K562 (cell line): ENCODE results near the gene PPP3CA. TPM values are rescaled to one million over a fixed set of nuclear protein-coding genes. Genes with fewer than 3 reads are reported as not detected.

Source experiments
- DLX4 ChIP-seq: fragments of 250-450 bp; sonication (Bioruptor Pico); IDR thresholded peaks from 2 replicates; pipeline ENCODE4 v1.6.1; 2021; ENCODE audit warnings: mild to moderate bottlenecking
- JUNB ChIP-seq: fragments of 450-650 bp; formaldehyde crosslinking; conservative IDR thresholded peaks from 2 replicates; pipeline ENCODE4 v1.4.0; 2020; ENCODE audit warnings: mild to moderate bottlenecking
- PBX2 ChIP-seq, 2 experiments: IDR thresholded peaks in 1 of 2; conservative IDR thresholded peaks in 1 of 2; 2 replicates each; pipeline ENCODE4 v1.6.1; 2016; ENCODE audit warnings: low read depth in 2 of 2, mild to moderate bottlenecking in 1 of 2, missing compliant biosample characterization in 1 of 2, missing genetic modification characterization in 1 of 2, moderate library complexity in 1 of 2
- TAF9B ChIP-seq: fragments of 450-650 bp; IDR thresholded peaks from 2 replicates; pipeline ENCODE4 v1.6.1; 2018; ENCODE audit warnings: mild to moderate bottlenecking; ENCODE audit not compliant: partially characterized antibody
- polyA plus RNA-seq, 8 experiments: library from polyadenylated mRNA; depleted of rRNA in 4 of 8; stranded (reverse) in 5 of 8; unstranded in 3 of 8; fragments of >200 nt; fragmentation: Nextera tagmentation in 2 of 8; fragmentation: Illumina TruSeq in 1 of 8; extraction: Ambion mirVana in 2 of 8; extraction: Trizol in 1 of 8; gene quantifications; 2 replicates each; pipeline versions ENCODE4 v1.2.1 to v1.2.3, GENCODE V29; 2011 to 2014; ENCODE audit warnings: inconsistent platforms in 1 of 8, missing spikeins in 1 of 8
- total RNA-seq, 7 experiments: library from RNA; depleted of rRNA in 6 of 7; stranded (reverse); fragments of >200 nt in 6 of 7; fragmentation: Illumina TruSeq in 2 of 7; extraction: Trizol in 2 of 7; gene quantifications; 2 replicates each; pipeline versions ENCODE4 v1.2.1 to v1.2.3, GENCODE V29; 2011 to 2021; ENCODE audit warnings: low replicate concordance in 1 of 7
- TF ChIP-seq, protein P1 (sequence below): fragments of 450-650 bp; formaldehyde crosslinking; IDR thresholded peaks from 2 replicates; pipeline ENCODE4 v1.4.0; 2020; ENCODE audit warnings: mild to moderate bottlenecking, mixed read lengths
- TF ChIP-seq, protein P2 (sequence below): IDR thresholded peaks from 2 replicates; pipeline ENCODE4 v1.6.1; 2016; ENCODE audit warnings: missing genetic modification characterization, missing compliant biosample characterization
- TF ChIP-seq, protein P3 (sequence below): fragments of 450-650 bp; conservative IDR thresholded peaks from 2 replicates; pipeline ENCODE4 v1.6.1; 2016; ENCODE audit warnings: missing genetic modification characterization, low read depth, mild to moderate bottlenecking, missing compliant biosample characterization, moderate library complexity

The PPP3CA gene
- total and polyA plus RNA-seq, 9 of the 15 experiments (the other 6 are each of a cell fraction or from before 2014, with no cell fraction given), result 0.94 to 3.2 (median 1.6) TPM

GRCh38 chr4:101348995-101349800, 1.9 kb upstream of the PPP3CA start (continued):
- TF ChIP-seq, protein P1, sequence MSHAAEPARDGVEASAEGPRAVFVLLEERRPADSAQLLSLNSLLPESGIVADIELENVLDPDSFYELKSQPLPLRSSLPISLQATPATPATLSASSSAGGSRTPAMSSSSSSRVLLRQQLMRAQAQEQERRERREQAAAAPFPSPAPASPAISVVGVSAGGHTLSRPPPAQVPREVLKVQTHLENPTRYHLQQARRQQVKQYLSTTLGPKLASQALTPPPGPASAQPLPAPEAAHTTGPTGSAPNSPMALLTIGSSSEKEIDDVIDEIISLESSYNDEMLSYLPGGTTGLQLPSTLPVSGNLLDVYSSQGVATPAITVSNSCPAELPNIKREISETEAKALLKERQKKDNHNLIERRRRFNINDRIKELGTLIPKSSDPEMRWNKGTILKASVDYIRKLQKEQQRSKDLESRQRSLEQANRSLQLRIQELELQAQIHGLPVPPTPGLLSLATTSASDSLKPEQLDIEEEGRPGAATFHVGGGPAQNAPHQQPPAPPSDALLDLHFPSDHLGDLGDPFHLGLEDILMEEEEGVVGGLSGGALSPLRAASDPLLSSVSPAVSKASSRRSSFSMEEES, result no peak
- TF ChIP-seq DLX4 (CRISPR knock-in tag), result no peak
- TF ChIP-seq TAF9B, result no peak
- TF ChIP-seq PBX2 (CRISPR knock-in tag; IDR thresholded peaks at IDR 0.05; ENCODE audit: low read depth), result no peak
- TF ChIP-seq PBX2 (tag; conservative IDR thresholded peaks at IDR 0.05; ENCODE audit: low read depth), result no peak
- TF ChIP-seq, protein P2, sequence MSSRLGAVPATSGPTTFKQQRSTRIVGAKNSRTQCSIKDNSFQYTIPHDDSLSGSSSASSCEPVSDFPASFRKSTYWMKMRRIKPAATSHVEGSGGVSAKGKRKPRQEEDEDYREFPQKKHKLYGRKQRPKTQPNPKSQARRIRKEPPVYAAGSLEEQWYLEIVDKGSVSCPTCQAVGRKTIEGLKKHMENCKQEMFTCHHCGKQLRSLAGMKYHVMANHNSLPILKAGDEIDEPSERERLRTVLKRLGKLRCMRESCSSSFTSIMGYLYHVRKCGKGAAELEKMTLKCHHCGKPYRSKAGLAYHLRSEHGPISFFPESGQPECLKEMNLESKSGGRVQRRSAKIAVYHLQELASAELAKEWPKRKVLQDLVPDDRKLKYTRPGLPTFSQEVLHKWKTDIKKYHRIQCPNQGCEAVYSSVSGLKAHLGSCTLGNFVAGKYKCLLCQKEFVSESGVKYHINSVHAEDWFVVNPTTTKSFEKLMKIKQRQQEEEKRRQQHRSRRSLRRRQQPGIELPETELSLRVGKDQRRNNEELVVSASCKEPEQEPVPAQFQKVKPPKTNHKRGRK (tag), result no peak
- no peak for TF ChIP-seq JUNB (CRISPR knock-in tag)
- TF ChIP-seq, protein P3, sequence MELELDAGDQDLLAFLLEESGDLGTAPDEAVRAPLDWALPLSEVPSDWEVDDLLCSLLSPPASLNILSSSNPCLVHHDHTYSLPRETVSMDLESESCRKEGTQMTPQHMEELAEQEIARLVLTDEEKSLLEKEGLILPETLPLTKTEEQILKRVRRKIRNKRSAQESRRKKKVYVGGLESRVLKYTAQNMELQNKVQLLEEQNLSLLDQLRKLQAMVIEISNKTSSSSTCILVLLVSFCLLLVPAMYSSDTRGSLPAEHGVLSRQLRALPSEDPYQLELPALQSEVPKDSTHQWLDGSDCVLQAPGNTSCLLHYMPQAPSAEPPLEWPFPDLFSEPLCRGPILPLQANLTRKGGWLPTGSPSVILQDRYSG (tag), result no peak
